GM12891 (cell line): ENCODE data around the gene FAF2.

Experiments used
- POLR2A ChIP-seq: IDR thresholded peaks from 2 replicates; pipeline ENCODE4 v1.6.1; 2011; ENCODE audit warnings: low read depth, low read length, control low read depth
- SPI1 ChIP-seq: IDR thresholded peaks from 2 replicates; pipeline ENCODE4 v1.6.1; 2011; ENCODE audit warnings: low read depth, low read length, control low read depth
- TAF1 ChIP-seq: IDR thresholded peaks from 2 replicates; pipeline ENCODE4 v1.6.1; 2011; ENCODE audit warnings: low read depth, low read length, control low read depth

GRCh38 chr5:176534640-176535039 lies 86.5 kb downstream of the FAF2 start:
- no peak for TF ChIP-seq TAF1
- TF ChIP-seq POLR2A = no peak
- no peak for TF ChIP-seq SPI1
